ENCODE data around the gene ADGRD1.
"Not testable (repeated sequence)": the region's sequence is repeated elsewhere in the genome, so short reads cannot be mapped to it uniquely, and the experiment has no call there.

ADGRD1 gene

GRCh38 chr12:131121705-131122405, 168.1 kb downstream of the ADGRD1 start:
- no peak overlapping the region for H3K4me3 ChIP-seq (ENCODE audit: low read depth, low read length)
- TF ChIP-seq CTCF (IDR thresholded peaks at IDR 0.05; ENCODE audit: low read depth, low read length), result no peak

- H3K4me3 ChIP-seq (ENCODE audit: low read depth, low read length), result no peak overlapping the region
- no peak for TF ChIP-seq CTCF (IDR thresholded peaks at IDR 0.05; ENCODE audit: low read depth, low read length)
These were observed 168.9 kb downstream of the ADGRD1 start for GRCh38 chr12:131122631-131123030.

- no peak for TF ChIP-seq CTCF (IDR thresholded peaks at IDR 0.05; ENCODE audit: low read depth, low read length)
- H3K4me3 ChIP-seq (ENCODE audit: low read depth, low read length), result no peak overlapping the region
These were observed 170.1 kb downstream of the ADGRD1 start for GRCh38 chr12:131123817-131124216.

GRCh38 chr12:131124487-131125280, 171.0 kb downstream of the ADGRD1 start:
- TF ChIP-seq CTCF (IDR thresholded peaks at IDR 0.05; ENCODE audit: low read depth, low read length), result no peak
- no peak overlapping the region for H3K4me3 ChIP-seq (ENCODE audit: low read depth, low read length)

GRCh38 chr12:131126662-131127173, 173.0 kb downstream of the ADGRD1 start:
- TF ChIP-seq CTCF (IDR thresholded peaks at IDR 0.05; ENCODE audit: low read depth, low read length), result no peak
- no peak overlapping the region for H3K4me3 ChIP-seq (ENCODE audit: low read depth, low read length)

DNA sequence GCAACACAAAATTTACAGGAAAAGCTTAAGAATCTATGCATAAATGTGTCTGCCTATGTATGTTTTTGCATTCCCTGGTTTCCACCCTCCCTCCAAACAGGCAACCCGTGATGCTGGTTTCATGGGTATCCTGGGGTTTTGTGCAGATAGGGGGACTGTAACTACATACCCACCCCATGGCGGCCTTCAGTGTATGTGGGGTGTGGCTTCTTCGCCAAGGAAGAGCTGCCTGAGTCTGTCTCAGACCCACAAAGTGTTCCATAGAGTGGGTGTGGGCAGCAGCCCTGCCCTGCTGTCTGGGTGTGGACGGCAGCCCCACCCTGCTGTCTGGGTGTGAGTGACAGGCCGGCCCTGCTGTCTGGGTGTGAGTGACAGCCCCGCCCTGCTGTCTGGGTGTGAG, 174.8 kb downstream of the ADGRD1 start:
- H3K4me3 ChIP-seq (ENCODE audit: low read depth, low read length), result no peak overlapping the region
- no peak for TF ChIP-seq CTCF (IDR thresholded peaks at IDR 0.05; ENCODE audit: low read depth, low read length)

- H3K4me3 ChIP-seq (ENCODE audit: low read depth, low read length), result not testable (repeated sequence)
These were observed 175.4 kb downstream of the ADGRD1 start for GRCh38 chr12:131128966-131129619.

All from WI38 (cell line).